GM21825 (cell line): Measurements from ENCODE around the gene PPP2R5A.

Experiments
- ATAC-seq: cut with Tn5 transposase; IDR thresholded peaks from one replicate; pipeline ENCODE4 v1.9.1; 2021; ENCODE audit warnings: mild to moderate bottlenecking, moderate library complexity; ENCODE audit not compliant: unreplicated experiment

PPP2R5A gene

DNA sequence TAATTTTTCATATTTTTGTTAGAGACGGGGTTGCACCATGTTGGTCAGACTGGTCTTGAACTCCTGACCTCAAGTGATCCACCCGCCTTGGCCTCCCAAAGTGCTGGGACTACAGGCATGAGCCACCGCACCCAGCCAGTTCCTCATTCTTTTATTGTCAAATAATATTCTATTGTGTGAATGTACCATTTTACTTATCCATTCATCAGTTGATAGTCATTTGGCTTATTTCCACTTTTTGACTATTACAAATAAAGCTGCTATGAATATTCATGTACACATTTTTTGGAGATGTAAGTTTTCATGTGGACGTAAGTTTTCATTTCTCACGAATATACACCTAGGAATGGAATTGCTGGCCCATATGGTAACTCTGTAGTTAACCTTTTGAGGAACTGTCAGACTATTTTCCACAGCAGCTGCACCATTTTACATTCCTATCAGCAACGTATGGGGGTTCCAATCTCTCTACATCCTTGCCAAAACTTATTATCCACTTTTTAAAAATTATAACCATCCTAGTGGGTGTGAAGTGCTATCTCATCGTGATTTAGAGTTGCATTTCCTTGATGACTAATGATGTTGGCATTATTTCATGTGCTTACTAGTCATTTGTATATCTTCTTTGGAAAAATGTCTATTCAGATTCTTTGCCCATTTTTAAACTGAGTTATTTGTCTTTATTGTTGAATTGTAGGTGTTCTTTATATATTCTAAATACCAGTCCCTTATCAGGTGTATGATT is 116.8 kb downstream of the PPP2R5A start:
- ATAC-seq, result no peak

DNA sequence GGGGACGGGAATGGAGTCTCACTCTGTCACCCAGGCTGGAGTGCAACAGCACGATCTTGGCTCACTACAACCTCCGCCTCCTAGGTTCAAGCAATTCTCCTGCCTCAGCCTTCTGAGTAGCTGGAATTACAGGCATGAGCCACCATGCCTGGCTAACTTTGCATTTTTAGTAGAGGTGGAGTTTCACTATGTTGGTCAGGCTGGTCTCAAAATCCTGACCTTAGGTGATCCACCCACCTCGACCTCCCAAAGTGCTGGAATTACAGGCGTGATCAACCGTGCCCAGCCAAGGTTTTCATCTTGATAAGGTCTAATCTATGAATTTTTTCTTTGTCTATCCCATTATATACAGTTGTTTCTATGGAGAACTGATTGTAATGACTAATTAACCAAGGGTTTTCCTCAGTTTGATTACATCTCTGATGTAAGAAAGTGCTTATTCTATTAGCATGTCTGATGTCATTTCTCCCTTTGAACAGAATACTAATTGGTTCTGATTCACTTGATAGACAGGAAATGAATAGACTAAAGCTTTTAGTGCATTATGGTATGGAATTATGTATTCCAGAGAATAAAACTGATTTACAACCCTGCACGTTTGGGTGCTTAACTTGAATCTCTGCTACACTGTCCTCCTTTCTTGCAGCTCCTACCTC is 117.6 kb downstream of the PPP2R5A start:
- ATAC-seq, result no peak

DNA sequence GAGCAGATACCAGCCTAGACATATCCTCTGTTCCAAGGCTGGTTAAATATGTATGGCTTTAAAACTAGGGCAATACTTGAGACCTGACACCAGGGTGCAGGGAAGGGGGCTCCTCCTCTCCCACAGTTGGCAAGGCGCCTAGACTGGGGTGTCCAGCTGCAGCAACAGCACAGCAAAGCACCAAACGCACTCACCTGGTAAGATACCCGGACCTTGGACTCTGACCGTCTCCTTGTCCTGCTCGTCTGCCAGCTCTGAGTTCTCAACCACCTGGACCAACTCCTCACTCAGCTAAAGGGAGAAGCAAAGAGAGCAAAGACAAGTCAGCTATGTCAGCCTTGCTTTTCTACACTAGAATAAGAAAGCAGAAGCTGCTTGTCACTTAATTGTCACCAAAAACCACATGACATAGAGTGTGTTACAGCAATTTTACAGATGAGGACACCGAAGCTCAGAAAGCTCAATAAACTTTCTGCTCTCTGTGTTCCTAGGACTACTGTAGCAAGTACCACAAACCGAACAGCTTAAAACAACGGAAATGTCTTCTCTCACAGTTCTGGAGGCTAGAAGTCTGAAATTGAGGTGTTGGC is 125.1 kb downstream of the PPP2R5A start:
- ATAC-seq, result no peak
